H1 (cell line): ENCODE results near the gene MVD. TPM values are rescaled to one million over a fixed set of nuclear protein-coding genes. Genes with fewer than 3 reads are reported as not detected.

ENCODE experiments used
- BCL11A ChIP-seq, 2 experiments: IDR thresholded peaks; one replicate each; pipeline ENCODE4 v1.6.1; 2011; ENCODE audit warnings: low read depth in 2 of 2, low read length in 2 of 2, mild to moderate bottlenecking in 2 of 2
- CBX5 ChIP-seq: fragments of 300-800, 300-1000 bp; sonication (generic); IDR thresholded peaks from 2 replicates; pipeline ENCODE4 v1.7.1; 2016; ENCODE audit warnings: antibody characterized with exemption, low read length, low read depth
- E2F6 ChIP-seq: IDR thresholded peaks from 2 replicates; pipeline ENCODE4 v1.6.1; 2012; ENCODE audit warnings: inconsistent platforms
- POLR2AphosphoS5 ChIP-seq: IDR thresholded peaks from 2 replicates; pipeline ENCODE4 v1.6.1; 2011; ENCODE audit warnings: low read depth, low read length
- TAF7 ChIP-seq: optimal IDR thresholded peaks from 2 replicates; pipeline ENCODE3; 2011; ENCODE audit warnings: low read depth, mild to moderate bottlenecking, inconsistent platforms, low read length, moderate library complexity, borderline replicate concordance
- polyA plus RNA-seq, 7 experiments: library from polyadenylated mRNA; depleted of rRNA in 3 of 7; stranded (reverse) in 5 of 7; unstranded in 2 of 7; fragments of >200 nt in 5 of 7; fragments of 200-250 nt in 2 of 7; gene quantifications; 1 replicate in 5 of 7; 2 replicates in 1 of 7; 4 replicates in 1 of 7; pipeline versions ENCODE4 v1.2.1 to v1.2.3, GENCODE V29; 2011 to 2013; ENCODE audit warnings: missing spikeins in 2 of 7, mixed read lengths in 2 of 7
- total RNA-seq: library from RNA; stranded (reverse); fragmentation: NEBNext Ultra II Directional; extraction: Animal tissue kit (Norgen Biotek cat#: 25700); gene quantifications from 2 replicates; pipeline ENCODE4 v1.2.1, GENCODE V29; 2021
- TF ChIP-seq, protein P1 (sequence below): fragments of 300-600 bp; sonication (generic); IDR thresholded peaks from 2 replicates; pipeline ENCODE4 v1.7.1; 2012; ENCODE audit warnings: low read length, moderate library complexity, mild to moderate bottlenecking, inconsistent platforms; ENCODE audit not compliant: insufficient replicate concordance
- TF ChIP-seq, protein P2 (sequence below): IDR thresholded peaks from 2 replicates; pipeline ENCODE4 v1.6.1; 2012; ENCODE audit warnings: low read length, inconsistent platforms

MVD gene
- total and polyA plus RNA-seq, 2 of the 8 experiments (the other 6 are each of a cell fraction or from before 2014, with no cell fraction given), result 47.2 to 77.3 TPM

- TF ChIP-seq, protein P1, sequence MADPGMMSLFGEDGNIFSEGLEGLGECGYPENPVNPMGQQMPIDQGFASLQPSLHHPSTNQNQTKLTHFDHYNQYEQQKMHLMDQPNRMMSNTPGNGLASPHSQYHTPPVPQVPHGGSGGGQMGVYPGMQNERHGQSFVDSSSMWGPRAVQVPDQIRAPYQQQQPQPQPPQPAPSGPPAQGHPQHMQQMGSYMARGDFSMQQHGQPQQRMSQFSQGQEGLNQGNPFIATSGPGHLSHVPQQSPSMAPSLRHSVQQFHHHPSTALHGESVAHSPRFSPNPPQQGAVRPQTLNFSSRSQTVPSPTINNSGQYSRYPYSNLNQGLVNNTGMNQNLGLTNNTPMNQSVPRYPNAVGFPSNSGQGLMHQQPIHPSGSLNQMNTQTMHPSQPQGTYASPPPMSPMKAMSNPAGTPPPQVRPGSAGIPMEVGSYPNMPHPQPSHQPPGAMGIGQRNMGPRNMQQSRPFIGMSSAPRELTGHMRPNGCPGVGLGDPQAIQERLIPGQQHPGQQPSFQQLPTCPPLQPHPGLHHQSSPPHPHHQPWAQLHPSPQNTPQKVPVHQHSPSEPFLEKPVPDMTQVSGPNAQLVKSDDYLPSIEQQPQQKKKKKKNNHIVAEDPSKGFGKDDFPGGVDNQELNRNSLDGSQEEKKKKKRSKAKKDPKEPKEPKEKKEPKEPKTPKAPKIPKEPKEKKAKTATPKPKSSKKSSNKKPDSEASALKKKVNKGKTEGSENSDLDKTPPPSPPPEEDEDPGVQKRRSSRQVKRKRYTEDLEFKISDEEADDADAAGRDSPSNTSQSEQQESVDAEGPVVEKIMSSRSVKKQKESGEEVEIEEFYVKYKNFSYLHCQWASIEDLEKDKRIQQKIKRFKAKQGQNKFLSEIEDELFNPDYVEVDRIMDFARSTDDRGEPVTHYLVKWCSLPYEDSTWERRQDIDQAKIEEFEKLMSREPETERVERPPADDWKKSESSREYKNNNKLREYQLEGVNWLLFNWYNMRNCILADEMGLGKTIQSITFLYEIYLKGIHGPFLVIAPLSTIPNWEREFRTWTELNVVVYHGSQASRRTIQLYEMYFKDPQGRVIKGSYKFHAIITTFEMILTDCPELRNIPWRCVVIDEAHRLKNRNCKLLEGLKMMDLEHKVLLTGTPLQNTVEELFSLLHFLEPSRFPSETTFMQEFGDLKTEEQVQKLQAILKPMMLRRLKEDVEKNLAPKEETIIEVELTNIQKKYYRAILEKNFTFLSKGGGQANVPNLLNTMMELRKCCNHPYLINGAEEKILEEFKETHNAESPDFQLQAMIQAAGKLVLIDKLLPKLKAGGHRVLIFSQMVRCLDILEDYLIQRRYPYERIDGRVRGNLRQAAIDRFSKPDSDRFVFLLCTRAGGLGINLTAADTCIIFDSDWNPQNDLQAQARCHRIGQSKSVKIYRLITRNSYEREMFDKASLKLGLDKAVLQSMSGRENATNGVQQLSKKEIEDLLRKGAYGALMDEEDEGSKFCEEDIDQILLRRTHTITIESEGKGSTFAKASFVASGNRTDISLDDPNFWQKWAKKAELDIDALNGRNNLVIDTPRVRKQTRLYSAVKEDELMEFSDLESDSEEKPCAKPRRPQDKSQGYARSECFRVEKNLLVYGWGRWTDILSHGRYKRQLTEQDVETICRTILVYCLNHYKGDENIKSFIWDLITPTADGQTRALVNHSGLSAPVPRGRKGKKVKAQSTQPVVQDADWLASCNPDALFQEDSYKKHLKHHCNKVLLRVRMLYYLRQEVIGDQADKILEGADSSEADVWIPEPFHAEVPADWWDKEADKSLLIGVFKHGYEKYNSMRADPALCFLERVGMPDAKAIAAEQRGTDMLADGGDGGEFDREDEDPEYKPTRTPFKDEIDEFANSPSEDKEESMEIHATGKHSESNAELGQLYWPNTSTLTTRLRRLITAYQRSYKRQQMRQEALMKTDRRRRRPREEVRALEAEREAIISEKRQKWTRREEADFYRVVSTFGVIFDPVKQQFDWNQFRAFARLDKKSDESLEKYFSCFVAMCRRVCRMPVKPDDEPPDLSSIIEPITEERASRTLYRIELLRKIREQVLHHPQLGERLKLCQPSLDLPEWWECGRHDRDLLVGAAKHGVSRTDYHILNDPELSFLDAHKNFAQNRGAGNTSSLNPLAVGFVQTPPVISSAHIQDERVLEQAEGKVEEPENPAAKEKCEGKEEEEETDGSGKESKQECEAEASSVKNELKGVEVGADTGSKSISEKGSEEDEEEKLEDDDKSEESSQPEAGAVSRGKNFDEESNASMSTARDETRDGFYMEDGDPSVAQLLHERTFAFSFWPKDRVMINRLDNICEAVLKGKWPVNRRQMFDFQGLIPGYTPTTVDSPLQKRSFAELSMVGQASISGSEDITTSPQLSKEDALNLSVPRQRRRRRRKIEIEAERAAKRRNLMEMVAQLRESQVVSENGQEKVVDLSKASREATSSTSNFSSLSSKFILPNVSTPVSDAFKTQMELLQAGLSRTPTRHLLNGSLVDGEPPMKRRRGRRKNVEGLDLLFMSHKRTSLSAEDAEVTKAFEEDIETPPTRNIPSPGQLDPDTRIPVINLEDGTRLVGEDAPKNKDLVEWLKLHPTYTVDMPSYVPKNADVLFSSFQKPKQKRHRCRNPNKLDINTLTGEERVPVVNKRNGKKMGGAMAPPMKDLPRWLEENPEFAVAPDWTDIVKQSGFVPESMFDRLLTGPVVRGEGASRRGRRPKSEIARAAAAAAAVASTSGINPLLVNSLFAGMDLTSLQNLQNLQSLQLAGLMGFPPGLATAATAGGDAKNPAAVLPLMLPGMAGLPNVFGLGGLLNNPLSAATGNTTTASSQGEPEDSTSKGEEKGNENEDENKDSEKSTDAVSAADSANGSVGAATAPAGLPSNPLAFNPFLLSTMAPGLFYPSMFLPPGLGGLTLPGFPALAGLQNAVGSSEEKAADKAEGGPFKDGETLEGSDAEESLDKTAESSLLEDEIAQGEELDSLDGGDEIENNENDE, result no peak
- TF ChIP-seq CBX5 (no peak), BCL11A (IDR thresholded peaks at IDR 0.05; ENCODE audit: low read depth in 2 of 2, low read length in 2 of 2) (no peak), TAF7 (no peak), POLR2AphosphoS5 (no peak), E2F6 (no peak)
- TF ChIP-seq, protein P2, sequence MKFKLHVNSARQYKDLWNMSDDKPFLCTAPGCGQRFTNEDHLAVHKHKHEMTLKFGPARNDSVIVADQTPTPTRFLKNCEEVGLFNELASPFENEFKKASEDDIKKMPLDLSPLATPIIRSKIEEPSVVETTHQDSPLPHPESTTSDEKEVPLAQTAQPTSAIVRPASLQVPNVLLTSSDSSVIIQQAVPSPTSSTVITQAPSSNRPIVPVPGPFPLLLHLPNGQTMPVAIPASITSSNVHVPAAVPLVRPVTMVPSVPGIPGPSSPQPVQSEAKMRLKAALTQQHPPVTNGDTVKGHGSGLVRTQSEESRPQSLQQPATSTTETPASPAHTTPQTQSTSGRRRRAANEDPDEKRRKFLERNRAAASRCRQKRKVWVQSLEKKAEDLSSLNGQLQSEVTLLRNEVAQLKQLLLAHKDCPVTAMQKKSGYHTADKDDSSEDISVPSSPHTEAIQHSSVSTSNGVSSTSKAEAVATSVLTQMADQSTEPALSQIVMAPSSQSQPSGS, result no peak
Observed at GRCh38 chr16:88678224-88678979, 15.5 kb upstream of the MVD start (continued).
